Astrocyte (in vitro differentiated cells and primary cell): ENCODE measurements around the gene ADGRF5. TPM values are rescaled to one million over a fixed set of nuclear protein-coding genes. Genes with fewer than 3 reads are reported as not detected.

ENCODE experiments used
- DNase-seq: peaks from one replicate; pipeline ENCODE4 v3.0.0-alpha.2; 2010; ENCODE audit warnings: low read depth
- FAIRE-seq: peaks from 2 replicates; lab custom pipeline; 2011; peaks lifted over from hg19 to GRCh38; lab: Jason Lieb, UNC
- H2AFZ ChIP-seq: 2 replicates; pipeline ENCODE4 v1.6.0; 2012; ENCODE audit warnings: low read depth, low read length, inconsistent platforms
- H3K27ac ChIP-seq: 2 replicates; pipeline ENCODE4 v1.5.1; 2011; ENCODE audit warnings: low read depth, low read length, inconsistent platforms
- H3K27me3 ChIP-seq: 2 replicates; pipeline ENCODE4 v1.6.0; 2011; ENCODE audit warnings: low read length, inconsistent platforms; ENCODE audit not compliant: insufficient read depth
- H3K36me3 ChIP-seq: 2 replicates; pipeline ENCODE4 v1.5.1; 2011; ENCODE audit warnings: low read length, inconsistent platforms; ENCODE audit not compliant: insufficient read depth
- H3K4me1 ChIP-seq: 2 replicates; pipeline ENCODE4 v1.5.1; 2011; ENCODE audit warnings: low read length, inconsistent platforms; ENCODE audit not compliant: insufficient read depth
- H3K4me2 ChIP-seq: 2 replicates; pipeline ENCODE4 v1.6.0; 2012; ENCODE audit warnings: low read length, inconsistent platforms
- H3K4me3 ChIP-seq: 2 replicates; pipeline ENCODE4 v1.5.1; 2011; ENCODE audit warnings: low read depth, mild to moderate bottlenecking, low read length, inconsistent platforms; ENCODE audit not compliant: insufficient read depth
- H3K79me2 ChIP-seq: 2 replicates; pipeline ENCODE4 v1.6.0; 2012; ENCODE audit warnings: mild to moderate bottlenecking, low read length, inconsistent platforms; ENCODE audit not compliant: insufficient read depth
- H3K9ac ChIP-seq: 2 replicates; pipeline ENCODE4 v1.6.0; 2012; ENCODE audit warnings: mild to moderate bottlenecking, low read length, inconsistent platforms
- H3K9me3 ChIP-seq: 2 replicates; pipeline ENCODE4 v1.5.1; 2012; ENCODE audit warnings: low read depth, mild to moderate bottlenecking, low read length, inconsistent platforms; ENCODE audit not compliant: insufficient read depth
- H4K20me1 ChIP-seq: 2 replicates; pipeline ENCODE4 v1.6.0; 2012; ENCODE audit warnings: low read length, inconsistent platforms; ENCODE audit not compliant: insufficient read depth
- H3K27ac Mint-ChIP-seq: one replicate; pipeline ENCODE4 v1.8.0; 2021; ENCODE audit warnings: mild to moderate bottlenecking, mixed read lengths; ENCODE audit not compliant: unreplicated experiment
- H3K27me3 Mint-ChIP-seq: one replicate; pipeline ENCODE4 v1.8.0; 2021; ENCODE audit warnings: low read depth, mixed read lengths; ENCODE audit not compliant: unreplicated experiment
- H3K36me3 Mint-ChIP-seq: one replicate; pipeline ENCODE4 v1.8.0; 2021; ENCODE audit warnings: low read depth, mixed read lengths; ENCODE audit not compliant: unreplicated experiment
- H3K4me1 Mint-ChIP-seq: one replicate; pipeline ENCODE4 v1.8.0; 2021; ENCODE audit warnings: low read depth, mixed read lengths; ENCODE audit not compliant: unreplicated experiment
- H3K4me3 Mint-ChIP-seq: one replicate; pipeline ENCODE4 v1.8.0; 2021; ENCODE audit warnings: mild to moderate bottlenecking, moderate library complexity, mixed read lengths; ENCODE audit not compliant: unreplicated experiment
- H3K9me3 Mint-ChIP-seq: one replicate; pipeline ENCODE4 v1.8.0; 2021; ENCODE audit warnings: mild to moderate bottlenecking, mixed read lengths; ENCODE audit not compliant: unreplicated experiment
- EZH2 ChIP-seq: IDR thresholded peaks from 2 replicates; pipeline ENCODE4 v1.6.1; 2012; ENCODE audit warnings: mild to moderate bottlenecking, low read length, inconsistent platforms; ENCODE audit not compliant: insufficient read depth
- total RNA-seq: library from RNA; stranded (reverse); gene quantifications from 2 replicates; pipeline ENCODE4 v1.2.1, GENCODE V29; 2021
- TF ChIP-seq, protein P1 (sequence below): IDR thresholded peaks from 2 replicates; pipeline ENCODE4 v1.5.1; 2011; ENCODE audit warnings: low read depth, mild to moderate bottlenecking, inconsistent platforms, low read length, moderate library complexity; ENCODE audit not compliant: insufficient read depth

Gene ADGRF5
- total RNA-seq, 1 donor from 2014 or later, result 0.54 TPM

DNA sequence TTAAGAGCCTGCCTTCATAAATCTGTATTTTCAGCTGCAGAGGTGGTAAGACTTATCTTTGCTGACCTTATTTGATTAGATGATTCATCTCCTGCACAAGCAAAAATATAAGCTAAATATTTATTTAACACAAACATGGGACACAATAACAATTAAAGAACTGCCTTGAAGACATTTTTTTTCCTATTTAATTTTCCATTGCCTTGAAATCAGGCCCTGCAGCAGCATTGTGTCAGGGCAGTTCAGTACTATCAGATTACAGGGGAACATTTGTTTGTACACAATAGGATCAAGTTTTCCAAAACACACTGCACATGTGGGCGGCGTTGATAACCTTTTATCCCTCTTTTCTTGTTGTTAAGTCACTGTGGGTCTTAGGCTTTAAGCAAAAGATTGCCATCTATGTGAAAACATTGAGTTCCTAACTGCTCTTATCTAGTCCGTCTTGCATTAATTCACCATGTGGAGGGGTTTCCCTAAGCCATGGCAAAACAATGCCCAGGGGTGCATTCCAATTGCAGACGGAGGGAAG is 7.4 kb downstream of the ADGRF5 start:
- no peaks in the 10 kb centered on the region for H3K9me3 Mint-ChIP-seq
- no peak for TF ChIP-seq EZH2
- TF ChIP-seq, protein P1, sequence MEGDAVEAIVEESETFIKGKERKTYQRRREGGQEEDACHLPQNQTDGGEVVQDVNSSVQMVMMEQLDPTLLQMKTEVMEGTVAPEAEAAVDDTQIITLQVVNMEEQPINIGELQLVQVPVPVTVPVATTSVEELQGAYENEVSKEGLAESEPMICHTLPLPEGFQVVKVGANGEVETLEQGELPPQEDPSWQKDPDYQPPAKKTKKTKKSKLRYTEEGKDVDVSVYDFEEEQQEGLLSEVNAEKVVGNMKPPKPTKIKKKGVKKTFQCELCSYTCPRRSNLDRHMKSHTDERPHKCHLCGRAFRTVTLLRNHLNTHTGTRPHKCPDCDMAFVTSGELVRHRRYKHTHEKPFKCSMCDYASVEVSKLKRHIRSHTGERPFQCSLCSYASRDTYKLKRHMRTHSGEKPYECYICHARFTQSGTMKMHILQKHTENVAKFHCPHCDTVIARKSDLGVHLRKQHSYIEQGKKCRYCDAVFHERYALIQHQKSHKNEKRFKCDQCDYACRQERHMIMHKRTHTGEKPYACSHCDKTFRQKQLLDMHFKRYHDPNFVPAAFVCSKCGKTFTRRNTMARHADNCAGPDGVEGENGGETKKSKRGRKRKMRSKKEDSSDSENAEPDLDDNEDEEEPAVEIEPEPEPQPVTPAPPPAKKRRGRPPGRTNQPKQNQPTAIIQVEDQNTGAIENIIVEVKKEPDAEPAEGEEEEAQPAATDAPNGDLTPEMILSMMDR, result no peak
- no peaks in the 10 kb centered on the region for H3K9me3 ChIP-seq
- no peak overlapping the region for H3K27ac ChIP-seq
- H3K27me3 Mint-ChIP-seq, result peaks cover 3% of the 10 kb centered on the region
- H3K27me3 ChIP-seq, result no peaks in the 10 kb centered on the region
- H4K20me1 ChIP-seq, result no peaks in the 10 kb centered on the region
- H3K9ac ChIP-seq, result no peak overlapping the region
- H3K4me3 Mint-ChIP-seq, result no peak overlapping the region
- H3K4me1 ChIP-seq, result no peaks in the 10 kb centered on the region
- no peaks in the 10 kb centered on the region for H3K4me1 Mint-ChIP-seq
- no peak overlapping the region for H3K4me2 ChIP-seq
- DNase-seq (no peak), FAIRE-seq (no peak)
- no peaks in the 10 kb centered on the region for H3K79me2 ChIP-seq
- H2AFZ ChIP-seq, result no peak overlapping the region
- no peak overlapping the region for H3K4me3 ChIP-seq
- no peak overlapping the region for H3K27ac Mint-ChIP-seq
- no peaks in the 10 kb centered on the region for H3K36me3 Mint-ChIP-seq
- no peaks in the 10 kb centered on the region for H3K36me3 ChIP-seq

DNA sequence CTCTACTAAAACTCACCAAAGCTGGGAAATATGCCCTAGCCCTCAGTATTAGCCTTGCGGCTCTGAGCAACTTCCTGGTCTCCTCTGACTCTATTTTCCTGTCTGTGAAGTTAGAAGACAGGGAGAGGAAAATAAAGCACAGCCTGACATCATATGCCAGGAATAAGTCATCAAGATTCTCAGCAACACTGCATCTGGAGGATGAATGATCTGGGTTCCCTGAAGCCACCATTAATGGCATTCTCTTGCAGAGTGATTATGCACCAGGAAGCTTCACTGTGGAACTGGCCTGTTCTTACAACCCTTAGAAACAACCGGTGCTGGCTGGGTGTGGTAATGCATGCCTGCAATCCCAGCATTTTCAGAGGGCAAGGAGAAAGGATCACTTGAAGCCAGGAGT is 12.4 kb downstream of the ADGRF5 start:
- no peaks in the 10 kb centered on the region for H3K36me3 ChIP-seq
- Mint-ChIP-seq H3K27ac (no peak overlapping the region), H3K36me3 (no peaks in the 10 kb centered on the region), H3K9me3 (no peaks in the 10 kb centered on the region), H3K4me1 (no peaks in the 10 kb centered on the region), H3K4me3 (no peak overlapping the region), H3K27me3 (no peaks in the 10 kb centered on the region)
- no peak overlapping the region for H3K27ac ChIP-seq
- H3K79me2 ChIP-seq, result no peaks in the 10 kb centered on the region
- H3K4me1 ChIP-seq, result no peaks in the 10 kb centered on the region
- no peaks in the 10 kb centered on the region for H4K20me1 ChIP-seq
- no peaks in the 10 kb centered on the region for H3K9me3 ChIP-seq
- no peak for TF ChIP-seq EZH2
- TF ChIP-seq, protein P1, result no peak
- no peak for FAIRE-seq
- no peak overlapping the region for H3K4me2 ChIP-seq
- no peak overlapping the region for H3K4me3 ChIP-seq
- no peaks in the 10 kb centered on the region for H3K27me3 ChIP-seq
- no peak overlapping the region for H2AFZ ChIP-seq
- DNase-seq, result peak; percentile 33
- no peak overlapping the region for H3K9ac ChIP-seq

DNA sequence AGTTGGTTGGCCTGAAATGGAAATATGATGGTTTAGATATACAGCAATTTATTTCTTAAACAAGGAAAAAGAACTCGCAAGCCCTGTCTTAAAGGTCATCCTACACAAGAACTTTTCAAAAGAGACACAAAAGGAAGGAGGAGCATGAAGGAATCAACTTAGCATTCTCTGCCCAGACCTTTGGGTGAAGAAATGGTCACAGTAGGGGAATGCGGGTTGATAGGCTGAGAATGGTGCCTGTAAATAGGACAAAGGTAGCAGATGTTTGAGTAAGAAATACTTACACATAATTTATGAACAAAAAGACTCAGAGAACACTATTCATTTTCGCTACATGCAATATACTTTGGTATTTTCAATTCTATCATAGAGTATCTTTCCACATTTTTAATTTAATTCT is 15.0 kb downstream of the ADGRF5 start:
- Histone ChIP-seq H2AFZ (no peak overlapping the region), H3K4me2 (no peak overlapping the region), H3K9me3 (no peaks in the 10 kb centered on the region), H3K27ac (no peak overlapping the region), H4K20me1 (no peaks in the 10 kb centered on the region), H3K36me3 (no peaks in the 10 kb centered on the region), H3K4me1 (no peaks in the 10 kb centered on the region), H3K4me3 (no peak overlapping the region), H3K79me2 (no peaks in the 10 kb centered on the region), H3K9ac (no peak overlapping the region), H3K27me3 (no peaks in the 10 kb centered on the region)
- FAIRE-seq (no peak), DNase-seq (no peak)
- Mint-ChIP-seq H3K27ac (no peak overlapping the region), H3K27me3 (no peaks in the 10 kb centered on the region), H3K36me3 (no peaks in the 10 kb centered on the region), H3K4me3 (no peak overlapping the region), H3K4me1 (peaks cover 5% of the 10 kb centered on the region), H3K9me3 (no peaks in the 10 kb centered on the region)
- TF ChIP-seq, protein P1, result no peak
